NCI-H1694 treated with DMSO at 0.1 percent for 48 hours (cell line): ENCODE measurements around the gene ENAH.

ENCODE experiments used
- DNase-seq: peaks from one replicate; lab custom pipeline; 2025; lab: John Stamatoyannopoulos, UW

The ENAH gene

DNA sequence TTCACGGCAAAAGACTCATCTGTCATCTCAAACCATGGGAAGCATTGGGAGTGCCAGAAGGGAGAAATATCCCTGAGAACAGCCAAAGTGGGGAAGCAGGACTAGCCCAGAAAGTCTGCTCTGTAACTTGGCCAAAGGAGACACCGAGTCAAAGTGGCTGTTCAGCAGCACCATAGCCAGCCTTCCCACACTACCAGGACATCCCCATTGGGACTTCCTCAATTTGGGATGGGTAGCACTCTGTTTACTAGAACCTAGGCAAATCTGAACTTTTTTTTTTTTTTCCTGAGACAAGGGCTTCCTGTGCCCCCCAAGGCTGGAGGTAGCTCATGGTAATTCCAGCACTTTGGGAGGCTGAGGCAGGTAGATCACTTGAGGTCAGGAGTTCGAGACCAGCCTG, 93.0 kb downstream of the ENAH start:
- no peak for DNase-seq

DNA sequence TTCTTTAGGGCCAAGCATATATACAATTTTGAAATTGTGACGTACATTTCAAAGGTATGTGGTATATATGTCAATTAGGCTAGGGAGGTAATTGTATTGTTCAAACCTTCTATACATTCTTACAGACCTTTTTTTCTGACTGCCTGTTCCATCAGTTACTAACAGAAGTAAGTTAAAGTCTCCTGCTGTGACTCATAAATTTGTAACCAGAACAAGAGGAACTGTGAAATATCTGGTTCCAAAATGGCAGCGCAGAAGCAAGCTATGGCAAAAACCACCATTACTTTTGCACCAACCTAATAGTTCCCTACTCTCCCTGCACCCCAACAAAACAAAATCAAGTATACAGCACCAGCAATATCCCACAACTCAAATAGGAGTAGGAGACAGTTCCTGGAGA, 93.6 kb downstream of the ENAH start:
- no peak for DNase-seq

DNA sequence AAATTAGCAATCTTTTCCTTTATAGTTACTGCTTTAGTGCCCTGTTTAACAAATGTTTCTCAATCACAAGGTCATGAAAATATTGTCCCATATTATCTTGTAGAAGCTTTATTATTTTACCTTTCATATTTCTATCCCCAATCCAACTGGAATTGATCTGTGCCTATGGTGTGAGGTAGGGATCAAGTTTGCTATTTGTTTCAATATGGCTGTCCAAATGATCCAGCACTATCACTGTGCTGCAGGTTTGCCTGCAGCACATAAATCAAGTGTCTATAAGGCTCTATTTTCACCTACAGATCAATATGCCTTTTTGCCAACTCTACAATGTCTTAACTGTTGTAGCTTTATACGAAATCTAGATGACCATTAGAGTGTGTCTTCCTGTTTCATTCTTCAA, 96.2 kb downstream of the ENAH start:
- no peak for DNase-seq

DNA sequence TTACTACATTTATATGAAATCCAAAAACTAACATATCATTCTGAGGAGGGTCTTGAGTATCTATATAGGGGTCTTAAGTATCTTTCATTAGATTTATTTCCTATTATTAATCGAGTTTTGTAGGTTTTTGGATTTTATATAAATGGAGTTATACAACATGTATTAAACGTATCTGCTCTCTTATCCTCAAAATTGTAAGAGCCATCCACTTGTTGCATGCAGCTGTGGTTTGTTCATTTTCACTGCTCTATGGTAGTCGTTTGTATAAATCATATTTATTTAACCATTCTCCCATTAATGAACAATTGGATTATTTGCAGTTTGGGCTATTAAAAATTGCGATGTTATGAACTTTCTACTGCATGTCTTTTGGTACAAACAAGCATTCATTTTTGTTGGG, 97.1 kb downstream of the ENAH start:
- DNase-seq = no peak

DNA sequence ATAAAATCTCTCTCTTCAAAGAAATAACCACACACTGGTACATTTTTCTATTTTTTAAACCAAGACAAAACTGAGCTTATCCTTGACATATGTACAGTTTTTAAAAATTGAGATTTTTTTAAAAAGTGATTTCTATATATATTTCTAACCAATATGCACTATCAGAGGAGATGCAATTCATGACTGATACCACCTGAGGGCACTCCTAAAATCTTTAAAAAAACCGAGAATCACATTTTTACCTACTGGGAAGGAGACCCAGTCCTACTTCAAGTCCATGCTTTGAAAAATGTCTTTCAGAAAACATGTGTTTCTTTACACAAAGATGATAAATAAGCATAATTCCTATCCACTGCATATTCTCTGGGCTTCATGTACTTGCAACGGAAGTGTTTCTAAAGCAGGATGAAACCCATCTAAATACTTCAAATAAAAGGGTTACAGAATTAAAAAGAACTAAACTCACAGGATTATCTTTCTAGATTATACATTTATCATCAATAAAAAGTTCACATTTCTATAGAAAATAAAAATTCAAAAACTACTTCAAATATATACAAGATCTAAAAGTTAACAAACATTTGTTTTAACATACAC, 98.6 kb downstream of the ENAH start:
- peak; percentile 58 for DNase-seq

DNA sequence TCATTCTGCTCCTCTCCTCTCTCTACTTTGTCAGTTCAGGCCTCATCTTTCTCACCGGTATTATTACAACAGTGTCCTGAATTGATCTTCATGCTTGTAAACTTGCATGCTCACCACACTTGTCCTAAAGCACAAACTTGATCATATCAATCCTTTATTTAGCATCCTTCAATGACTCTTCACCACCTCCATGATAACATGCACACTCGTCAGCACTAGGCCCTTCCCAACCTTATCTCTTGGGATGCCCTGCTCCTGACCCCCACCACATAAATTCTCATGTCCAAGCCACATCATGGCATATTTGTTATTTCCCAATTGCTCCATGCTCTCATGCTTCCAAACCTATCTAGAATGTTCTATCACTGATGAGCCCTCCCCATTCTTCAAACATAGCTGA, 103.1 kb downstream of the ENAH start:
- no peak for DNase-seq

DNA sequence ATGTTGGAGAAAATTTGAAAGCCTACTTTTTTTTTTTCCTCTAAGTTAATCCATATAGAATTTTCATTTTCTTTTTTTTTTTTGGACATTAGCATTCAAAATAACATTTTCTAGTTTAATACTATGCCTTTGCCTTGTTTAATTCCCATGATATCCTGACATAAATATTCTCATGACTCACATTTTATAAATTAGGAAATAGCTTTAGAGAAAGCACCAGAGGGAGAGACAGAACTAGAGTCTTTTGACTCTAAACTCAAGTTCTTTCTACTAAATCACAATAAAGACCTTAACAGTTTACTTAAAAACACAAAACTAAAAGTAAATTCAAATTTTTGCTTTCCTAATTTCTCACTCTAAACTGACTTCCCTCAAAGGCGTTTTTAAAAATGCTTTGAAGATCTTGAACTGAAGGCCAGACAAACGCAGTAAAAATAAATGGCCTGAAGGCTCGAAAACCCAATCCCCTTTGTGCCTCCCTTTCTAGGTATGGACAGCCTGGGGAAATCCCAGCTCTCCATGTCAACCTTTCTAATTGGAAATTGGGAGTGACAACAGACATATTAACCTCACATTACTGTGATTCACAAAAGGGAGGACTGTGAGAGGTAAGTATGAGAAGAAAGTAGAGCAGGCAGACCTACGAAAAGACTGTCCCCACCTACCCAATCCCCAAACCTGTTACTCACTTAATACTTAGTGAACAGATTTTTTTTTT, 104.6 kb downstream of the ENAH start:
- no peak for DNase-seq

DNA sequence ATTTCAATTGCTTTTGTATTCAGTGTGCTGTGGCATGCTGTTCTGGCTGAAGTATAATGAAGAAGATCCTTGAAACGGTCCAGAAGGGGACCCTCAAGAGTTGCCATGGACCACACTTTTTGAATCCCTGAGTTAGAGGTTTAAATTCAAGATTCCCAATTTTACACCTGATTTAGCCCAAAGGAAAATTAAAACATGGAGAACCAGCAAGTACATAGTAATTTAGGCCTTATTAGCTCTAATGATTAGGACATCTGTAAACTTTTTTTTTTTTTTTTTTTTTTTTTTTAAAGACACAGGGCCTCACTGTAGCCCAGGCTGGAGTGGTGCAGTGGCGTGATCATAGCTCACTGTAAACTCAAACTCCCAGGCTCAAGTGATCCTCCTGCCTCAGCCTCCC, 107.3 kb downstream of the ENAH start:
- DNase-seq = no peak

DNA sequence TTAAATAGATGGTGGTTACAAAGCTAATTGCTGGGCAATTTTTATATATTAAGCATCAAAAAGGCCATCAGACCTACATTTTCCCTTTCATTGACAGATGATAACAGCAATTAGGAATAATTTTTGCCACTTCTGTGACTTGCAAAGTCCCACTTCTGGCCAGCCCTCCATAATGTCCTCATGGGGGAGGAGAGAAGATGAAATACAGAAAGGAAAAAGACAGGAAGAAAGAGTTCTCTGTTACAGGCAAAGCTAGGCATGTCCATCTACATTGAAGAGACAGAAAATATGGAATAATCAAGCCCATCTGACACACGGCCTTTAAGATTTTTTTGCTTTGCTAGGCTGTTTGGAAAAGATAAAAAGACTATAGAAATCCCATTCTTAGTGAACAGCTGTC, 108.0 kb downstream of the ENAH start:
- no peak for DNase-seq

DNA sequence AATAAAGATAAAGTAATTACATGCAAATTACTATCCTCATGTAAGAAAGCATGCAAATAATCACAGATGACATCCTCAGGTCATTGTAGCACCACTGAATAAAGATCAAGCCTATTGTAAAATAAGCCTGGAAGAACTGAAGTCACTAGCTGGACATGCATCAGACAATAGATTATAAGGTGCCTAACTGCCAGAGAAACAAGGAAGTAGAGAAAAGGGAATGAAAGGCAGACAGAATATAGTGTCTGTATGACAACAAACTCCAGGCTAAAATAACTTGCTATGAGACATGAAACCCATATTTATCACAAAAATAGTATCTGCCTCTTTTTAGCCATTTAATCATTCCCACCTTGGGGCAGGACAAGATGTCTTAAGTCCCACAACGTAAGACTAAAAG, 108.7 kb downstream of the ENAH start:
- DNase-seq = no peak

DNA sequence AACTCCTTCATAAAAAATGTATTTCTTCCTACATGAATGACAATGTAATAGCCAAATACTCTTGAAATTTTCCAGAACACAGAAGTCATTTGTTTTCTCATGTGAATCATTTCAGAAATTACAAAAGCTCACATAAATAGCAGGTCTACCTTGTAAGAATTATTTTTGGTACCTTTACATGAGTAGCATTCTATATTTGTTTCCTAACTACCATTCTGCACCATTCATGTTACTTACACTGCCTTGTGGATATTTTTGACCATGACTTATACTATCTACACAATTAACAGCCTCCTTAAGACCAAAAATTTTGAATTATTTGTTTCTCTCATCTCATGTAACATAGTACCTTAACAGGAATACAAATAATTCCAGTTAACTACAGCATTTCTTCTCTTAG, 109.6 kb downstream of the ENAH start:
- DNase-seq = no peak

DNA sequence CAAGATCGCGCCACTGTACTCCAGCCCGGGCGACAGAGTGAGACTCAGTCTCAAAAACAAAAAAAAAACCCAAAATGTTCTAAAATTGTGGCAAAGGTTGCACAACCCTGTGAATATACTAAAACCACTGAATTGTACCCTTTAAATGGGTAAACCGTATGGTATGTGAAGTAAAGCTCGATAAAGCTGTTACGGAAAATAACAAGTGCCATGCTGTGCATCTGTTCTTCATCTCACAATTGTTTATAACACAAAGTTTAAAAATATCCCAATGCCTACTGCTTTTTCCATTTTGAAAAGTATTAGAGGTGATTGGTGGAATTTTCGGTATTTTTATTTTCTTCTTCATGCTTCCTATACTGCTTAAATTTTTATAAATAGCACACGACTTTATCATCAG, 111.5 kb downstream of the ENAH start:
- no peak for DNase-seq

DNA sequence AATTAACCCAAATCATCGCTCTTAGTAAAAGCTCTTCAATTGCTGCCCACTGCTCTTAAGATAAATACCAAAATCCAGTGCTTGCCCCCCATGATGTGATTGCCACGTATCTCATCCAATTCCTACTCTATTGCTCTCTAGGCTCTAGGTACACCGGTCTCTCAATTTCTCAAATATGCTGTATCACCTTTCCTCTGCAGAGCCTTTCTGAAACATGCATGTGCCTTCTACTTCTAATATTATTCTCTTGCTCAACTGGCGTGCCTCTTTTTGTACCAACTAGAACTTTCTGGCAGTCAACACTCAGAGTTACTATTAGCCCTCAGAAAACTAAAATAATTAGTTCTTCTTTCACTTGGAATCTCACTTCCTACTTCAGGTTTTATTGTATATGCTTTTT, 113.3 kb downstream of the ENAH start:
- DNase-seq = no peak

DNA sequence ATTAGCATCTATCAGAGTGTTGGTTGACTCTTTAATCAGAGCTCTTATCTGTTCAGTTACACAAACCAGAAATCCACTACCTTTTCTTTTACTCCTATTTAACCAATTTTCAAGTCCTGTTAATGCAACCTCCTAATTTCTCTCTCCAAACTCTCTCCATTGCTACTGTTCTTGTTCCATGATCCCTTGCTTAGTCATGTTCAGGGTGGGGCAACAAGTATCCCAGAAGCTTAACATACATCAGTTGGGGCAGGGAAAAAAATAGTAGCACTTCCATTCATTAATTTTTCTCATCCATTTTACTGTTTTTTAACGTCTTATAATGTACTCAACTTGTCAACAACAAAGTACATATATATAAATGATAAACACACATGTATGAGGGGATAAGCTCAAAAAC, 113.9 kb downstream of the ENAH start:
- no peak for DNase-seq

DNA sequence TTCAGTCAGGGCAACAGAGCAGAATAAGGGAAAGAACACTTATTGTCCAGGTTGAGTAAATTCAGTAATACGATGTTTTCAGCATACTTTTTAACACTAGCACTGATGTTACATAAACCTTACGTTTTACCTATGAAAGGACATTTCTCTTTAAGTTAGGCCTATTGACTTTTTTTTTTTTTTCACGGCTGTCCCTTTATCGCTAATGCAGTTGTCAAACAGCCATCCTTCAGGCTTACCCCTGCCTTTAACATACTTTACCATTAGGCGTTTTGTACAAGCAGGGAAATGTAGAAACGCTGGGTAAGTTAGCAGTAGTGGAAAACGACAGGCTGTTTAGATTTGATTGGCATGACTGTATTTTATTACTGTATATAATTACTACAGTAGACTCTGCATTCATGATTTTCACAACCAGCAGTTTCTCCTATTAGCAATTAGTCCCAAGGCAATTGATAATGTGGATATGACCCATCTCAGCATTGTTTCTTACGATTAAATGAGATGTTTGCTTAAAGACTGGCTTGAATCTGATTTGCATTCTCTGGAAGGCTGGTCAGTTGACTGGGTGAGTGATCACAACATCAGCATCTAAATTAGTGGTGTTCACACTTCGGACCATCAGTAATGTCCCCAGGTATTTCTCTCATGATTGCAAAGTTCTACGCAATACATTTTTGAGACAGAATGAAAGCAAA, 115.2 kb downstream of the ENAH start:
- no peak for DNase-seq

DNA sequence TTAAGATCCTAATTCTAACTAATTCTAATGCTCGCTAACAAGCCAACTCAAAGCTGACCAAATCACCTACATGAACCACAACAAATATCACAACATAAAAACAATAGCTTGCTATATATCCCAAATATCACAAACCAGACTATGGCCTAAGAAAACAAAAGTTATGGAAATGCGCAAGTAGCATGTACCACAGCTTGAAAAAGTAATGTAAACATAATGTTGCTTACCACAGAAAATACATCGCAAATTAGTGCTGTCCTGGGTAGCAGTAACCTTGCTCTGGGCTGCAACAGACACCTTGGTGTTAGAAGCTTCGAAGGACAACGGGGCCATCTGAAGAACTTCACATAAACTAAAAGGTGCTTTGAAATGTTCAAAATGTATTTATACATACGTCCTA, 117.6 kb downstream of the ENAH start:
- no peak for DNase-seq

DNA sequence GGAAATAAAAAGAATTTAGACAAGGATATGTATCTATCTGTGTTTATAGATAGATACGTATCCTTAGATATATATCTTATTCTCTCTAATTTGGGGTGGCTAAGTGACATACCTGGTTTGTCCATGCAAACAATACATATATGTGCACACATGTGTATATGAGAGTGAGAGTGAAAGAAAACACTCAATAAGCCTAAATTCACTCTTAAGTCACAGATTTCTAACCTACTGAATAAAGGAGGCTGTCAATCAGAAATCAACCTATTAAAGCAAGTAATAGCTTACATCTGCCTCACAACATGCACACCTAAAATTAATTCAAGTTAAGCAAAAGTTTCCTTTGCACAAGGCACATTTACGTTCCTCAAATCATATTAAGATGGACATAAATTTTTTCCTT, 118.2 kb downstream of the ENAH start:
- DNase-seq = no peak

DNA sequence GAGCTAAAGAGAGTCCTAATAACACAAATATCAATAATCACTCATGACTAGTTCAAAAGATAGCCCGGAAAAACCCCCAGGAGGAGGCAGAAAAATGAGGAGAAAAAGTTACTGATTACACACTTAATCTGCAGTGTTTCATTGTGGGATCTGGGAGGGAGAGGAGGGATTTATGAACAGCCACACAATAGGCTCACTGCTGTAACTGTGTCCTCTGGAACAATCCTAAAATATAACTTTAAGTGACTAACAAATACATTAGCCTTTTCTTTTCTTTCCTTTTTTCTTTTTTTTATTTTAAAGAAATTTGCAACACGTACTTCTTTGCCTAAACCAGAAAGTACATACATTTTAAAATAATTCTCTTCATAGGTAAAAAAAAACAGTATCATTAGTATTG, 118.8 kb downstream of the ENAH start:
- DNase-seq = no peak

DNA sequence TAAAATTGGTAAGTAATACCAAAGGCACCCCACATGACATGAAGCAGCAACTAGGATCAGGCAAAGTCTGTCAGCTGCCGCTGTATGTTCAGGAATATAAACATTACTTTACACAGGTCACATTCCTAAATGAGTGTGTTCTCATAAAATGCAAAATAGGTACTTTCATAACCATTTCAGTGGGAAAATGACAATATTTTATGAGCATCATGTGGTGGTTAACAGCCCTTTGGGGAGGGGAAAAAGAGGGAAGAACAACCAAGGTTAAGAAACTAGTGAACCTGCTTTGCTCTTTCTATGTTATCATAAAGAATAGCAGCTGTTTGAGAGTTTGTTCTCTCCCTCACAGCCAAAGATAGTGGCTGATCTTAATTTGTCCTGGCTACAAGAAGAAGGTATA, 119.7 kb downstream of the ENAH start:
- no peak for DNase-seq

DNA sequence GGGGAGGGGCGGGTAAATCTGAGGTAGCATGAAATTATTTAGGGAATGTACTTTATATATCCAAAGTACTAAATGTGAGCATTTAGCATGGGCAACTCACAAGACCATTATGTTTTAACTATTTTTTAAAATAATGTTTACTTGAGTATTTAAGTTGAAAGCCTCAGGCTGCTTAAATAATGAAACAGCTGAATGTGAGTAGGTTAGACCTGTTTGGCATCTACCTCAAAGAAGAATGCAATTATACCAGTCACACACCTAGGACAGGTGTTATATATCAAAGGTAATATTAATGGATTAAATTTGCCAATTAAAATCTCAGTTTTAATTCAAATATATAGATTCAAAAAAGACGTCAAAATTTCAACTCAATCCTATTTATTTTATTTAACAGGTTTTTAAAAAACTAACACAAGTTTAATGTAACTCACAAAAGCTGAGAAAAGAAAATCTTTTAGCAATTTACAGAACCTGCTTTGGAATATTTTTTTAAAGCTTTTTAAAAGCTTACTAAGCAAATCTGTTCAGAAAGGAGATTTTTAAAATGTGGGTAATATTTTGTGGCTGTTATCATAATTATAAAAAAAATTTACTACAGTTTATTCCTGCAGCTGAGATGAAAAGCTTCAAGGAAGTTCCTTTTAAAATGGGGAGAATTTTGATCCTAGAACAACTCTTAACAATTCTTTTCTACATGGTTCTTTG, 120.5 kb downstream of the ENAH start:
- no peak for DNase-seq

DNA sequence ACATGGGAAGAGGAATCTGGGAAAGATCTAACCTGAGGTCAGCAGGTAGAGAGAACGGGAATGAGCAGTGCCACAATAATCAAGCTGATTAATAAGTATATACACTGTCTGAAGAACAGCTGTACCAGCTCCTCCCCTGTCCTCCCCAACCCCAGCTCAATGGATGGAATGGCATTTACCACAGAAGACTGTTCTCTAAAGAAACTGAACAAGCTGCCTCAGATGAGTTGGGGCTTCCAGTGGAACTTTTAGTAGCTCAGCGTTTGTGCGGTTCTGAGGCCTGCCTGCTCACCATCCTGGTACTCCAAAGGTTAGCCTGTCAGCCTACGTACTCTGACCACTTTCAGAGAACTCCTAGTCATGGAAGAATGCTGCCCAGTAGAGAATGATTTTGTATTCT, 123.2 kb downstream of the ENAH start:
- no peak for DNase-seq

DNA sequence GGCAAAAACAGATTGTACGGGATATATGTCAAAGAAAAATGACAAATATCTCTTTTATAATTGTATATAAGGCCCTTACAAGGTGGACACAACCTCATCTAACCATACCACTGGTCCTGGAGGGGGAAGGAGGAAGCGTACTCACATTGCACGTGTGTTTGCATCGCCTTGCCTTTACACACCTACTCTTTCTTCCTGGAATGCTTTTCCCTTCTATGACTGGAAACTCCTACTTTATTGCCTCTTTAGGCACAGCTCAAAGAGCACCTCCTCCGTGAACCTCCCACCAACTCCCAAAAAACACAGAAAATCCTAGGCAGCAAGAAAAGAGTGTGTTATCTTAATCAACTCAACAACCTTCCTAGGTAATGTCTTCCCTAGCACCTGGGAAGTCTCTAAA, 125.3 kb downstream of the ENAH start:
- no peak for DNase-seq

DNA sequence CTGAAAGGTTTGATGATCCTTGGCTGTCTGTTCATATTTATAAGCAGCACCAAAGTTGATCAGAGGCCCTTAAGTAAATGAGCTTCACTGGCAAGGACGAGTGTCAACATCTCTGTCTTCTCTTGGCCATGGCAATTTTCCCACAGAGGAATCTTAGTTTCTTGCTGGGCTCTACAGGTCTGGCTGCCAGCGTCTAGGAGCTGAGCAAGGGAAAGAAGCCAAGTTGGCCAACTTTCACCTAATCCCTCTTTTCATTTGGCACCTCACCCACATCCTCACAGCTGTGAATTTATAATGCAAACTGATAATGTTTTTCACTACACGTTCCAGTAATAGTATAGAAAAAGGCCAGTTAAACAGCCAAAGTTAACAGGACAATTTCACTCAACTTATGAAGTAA, 126.0 kb downstream of the ENAH start:
- DNase-seq = no peak
